Measurements from ENCODE around the gene ZDHHC5. TPM values are rescaled to one million over a fixed set of nuclear protein-coding genes. Genes with fewer than 3 reads are reported as not detected.

ZDHHC5 gene
- total and polyA plus RNA-seq, 2 of the 4 experiments (the other 2 are of a cell fraction): 19.4 to 45.7 TPM

DNA sequence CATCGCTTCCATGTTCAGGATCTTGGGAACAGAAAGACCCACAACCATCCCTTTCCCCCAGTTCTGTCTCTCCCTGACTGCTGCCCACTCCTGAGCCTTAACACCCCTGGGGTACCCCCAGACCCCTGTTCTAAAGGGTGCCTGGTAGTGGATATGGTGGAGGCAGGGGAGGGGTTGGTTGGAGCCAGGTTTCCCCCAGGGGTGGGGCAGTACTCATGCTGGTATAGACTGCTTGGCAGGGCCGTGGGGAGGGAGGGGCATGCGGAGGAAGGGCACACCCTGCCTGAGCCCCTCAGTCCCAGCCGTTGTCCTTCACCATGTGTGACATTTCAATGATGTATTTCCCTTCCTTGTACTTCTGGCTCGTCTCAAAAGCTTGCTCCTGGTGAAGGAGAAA, 22.2 kb upstream of the ZDHHC5 start:
- in situ Hi-C loops (cut with MboI; ENCODE audit: low sequenced_read_pairs) (loop anchor here (10.0 kb wide), 2 partner anchors 151 to 191 kb away; no protein-coding TSS in a partner anchor), dilution Hi-C loops (cut with HindIII; ENCODE audit: low sequenced_read_pairs, unreplicated experiment) (no loop called here), intact Hi-C loops (cut with micrococcal nuclease) (loop anchor here (1.0 to 5.0 kb wide), 2 partner anchors 77 to 877 kb away; no protein-coding TSS in a partner anchor)
- CTCF ChIA-PET: interaction anchor here (2.4 kb wide), 1 partner anchor 78 kb away, joined by 12 read pairs; the partner anchor contains the start of gene UBE2L6
- H4K91ac ChIP-seq (ENCODE audit: insufficient read depth, low read depth, low read length): no peak overlapping the region
- no peak overlapping the region for H3K4me3 ChIP-seq (ENCODE audit: insufficient read depth, low read depth, low read length)
- TF ChIP-seq POLR2A (IDR thresholded peaks at IDR 0.05; ENCODE audit: low read depth, low read length) (no peak), RCOR1 (IDR thresholded peaks at IDR 0.05; ENCODE audit: insufficient replicate concordance, low read length) (no peak), SMC3 (IDR thresholded peaks at IDR 0.05; ENCODE audit: low read depth, low read length) (no peak), RAD21 (IDR thresholded peaks at IDR 0.05; ENCODE audit: low read length) (no peak)
- TF ChIP-seq, protein P1, sequence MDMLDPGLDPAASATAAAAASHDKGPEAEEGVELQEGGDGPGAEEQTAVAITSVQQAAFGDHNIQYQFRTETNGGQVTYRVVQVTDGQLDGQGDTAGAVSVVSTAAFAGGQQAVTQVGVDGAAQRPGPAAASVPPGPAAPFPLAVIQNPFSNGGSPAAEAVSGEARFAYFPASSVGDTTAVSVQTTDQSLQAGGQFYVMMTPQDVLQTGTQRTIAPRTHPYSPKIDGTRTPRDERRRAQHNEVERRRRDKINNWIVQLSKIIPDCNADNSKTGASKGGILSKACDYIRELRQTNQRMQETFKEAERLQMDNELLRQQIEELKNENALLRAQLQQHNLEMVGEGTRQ (IDR thresholded peaks at IDR 0.05; ENCODE audit: low read depth, low read length): no peak
- H3K27me3 ChIP-seq (ENCODE audit: control insufficient read depth, insufficient read depth, low read length): no peaks in the 10 kb centered on the region
- no peak overlapping the region for H3K27ac ChIP-seq (ENCODE audit: insufficient read depth, low read length)
- no peak for DNase-seq
- H3K23ac ChIP-seq (ENCODE audit: low read depth, low read length): no peak overlapping the region; the same call in 1 of the 2 replicates
- H2AK9ac ChIP-seq (replicated peaks; ENCODE audit: low read depth, low read length, poor library complexity): peak overlapping the region; percentile 7
- POLR2A ChIA-PET (ENCODE audit: unreplicated experiment): no interaction called here
- H3K9ac ChIP-seq (ENCODE audit: low read depth, low read length): no peak overlapping the region
- H3K4me2 ChIP-seq (ENCODE audit: low read depth, low read length): no peak overlapping the region
- no peak overlapping the region for H3K18ac ChIP-seq (ENCODE audit: low read depth, low read length)
- no peak overlapping the region for H4K8ac ChIP-seq (ENCODE audit: low read depth in 2 of 2, low read length in 2 of 2)
- no peak overlapping the region for H2AFZ ChIP-seq (replicated peaks; ENCODE audit: low read length, poor library complexity)
- no peak overlapping the region for H2BK120ac ChIP-seq (ENCODE audit: low read depth, low read length)
- no peak for ATAC-seq (ENCODE audit: low read depth)
- H3K36me3 ChIP-seq (ENCODE audit: control insufficient read depth, insufficient read depth, low read length): peaks cover 6% of the 10 kb centered on the region; the same call in 1 of the 2 replicates
- no peak overlapping the region for H3K14ac ChIP-seq (replicated peaks; ENCODE audit: low read depth, low read length)
- H2BK15ac ChIP-seq (ENCODE audit: low read depth, low read length): no peak overlapping the region
- H2BK20ac ChIP-seq (ENCODE audit: low read depth, low read length): no peak overlapping the region
- peaks cover 31% of the 10 kb centered on the region for H3K4me1 ChIP-seq (ENCODE audit: control insufficient read depth, insufficient read depth, low read length)
- H2AK5ac ChIP-seq (ENCODE audit: low read depth, low read length): no peak overlapping the region
- H4K20me1 ChIP-seq (ENCODE audit: insufficient read depth, low read length): peaks cover 77% of the 10 kb centered on the region
- no peak overlapping the region for H2BK5ac ChIP-seq (ENCODE audit: low read depth, low read length, poor library complexity, severe bottlenecking)
- 0% methylated on average over 1 of the region's 5 CpGs; no CpG with 5 or more reads in 1 of the 2 experiments for WGBS, 2 experiments (ENCODE audit: extremely low coverage in 2 of 2, insufficient read length in 1 of 2)
- H3K4ac ChIP-seq (ENCODE audit: low read depth, low read length): no peak overlapping the region
- no TSS peak for BruUV-seq (replicated peaks)
- no peak overlapping the region for H3K56ac ChIP-seq (ENCODE audit: extremely low read depth, insufficient read depth, low read length)
- H3K9me1 ChIP-seq (ENCODE audit: insufficient read depth, low read length): peaks cover 13% of the 10 kb centered on the region; the same call in 1 of the 2 replicates
- peaks cover 19 to 60% of the 10 kb centered on the region in 2 experiments for H3K79me1 ChIP-seq (ENCODE audit: low read depth in 1 of 2, low read length in 2 of 2)
- no peaks in the 10 kb centered on the region for H3K9me3 ChIP-seq (ENCODE audit: control insufficient read depth, insufficient read depth, low read length)
- H4K5ac ChIP-seq (ENCODE audit: low read depth, low read length): no peak overlapping the region
